GM18517 (cell line): ENCODE results near the gene TMEM201.
"Not testable (repeated sequence)": the region's sequence is repeated elsewhere in the genome, so short reads cannot be mapped to it uniquely, and the experiment has no call there.

Source experiments
- ATAC-seq: cut with Tn5 transposase; IDR thresholded peaks from one replicate; pipeline ENCODE4 v1.9.1; 2021; ENCODE audit warnings: mild to moderate bottlenecking, moderate library complexity; ENCODE audit not compliant: unreplicated experiment

TMEM201 gene

DNA sequence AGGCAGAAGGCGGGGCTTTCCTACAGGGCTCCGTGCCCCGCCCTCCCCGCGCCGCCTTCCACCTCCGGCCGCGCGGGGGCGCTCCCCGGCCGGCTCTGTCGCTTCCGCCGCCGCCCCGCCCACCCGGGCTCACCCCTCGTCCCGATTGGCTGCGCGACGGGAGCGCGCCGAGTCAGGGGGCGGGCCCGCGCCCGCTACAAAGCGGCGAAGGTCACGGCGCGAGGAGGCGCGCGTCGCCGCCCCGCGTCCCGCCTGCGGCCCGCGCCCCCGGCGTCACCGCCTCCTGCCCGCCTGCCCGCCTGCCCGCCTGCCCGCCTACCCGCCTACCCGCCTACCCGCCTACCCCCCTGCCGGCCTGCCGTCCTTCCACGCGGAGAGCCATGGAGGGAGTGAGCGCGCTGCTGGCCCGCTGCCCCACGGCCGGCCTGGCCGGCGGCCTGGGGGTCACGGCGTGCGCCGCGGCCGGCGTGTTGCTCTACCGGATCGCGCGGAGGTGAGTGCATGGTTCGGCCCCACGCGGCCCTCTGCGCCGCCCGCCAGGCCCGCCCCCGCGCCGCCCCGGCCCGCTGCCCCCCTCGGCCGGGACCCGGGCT lies at the start of gene TMEM201:
Gene TMEM201, plus strand, starts transcription at position 361 of the 593 bp plus-strand sequence. Its CDS starts 20 bp downstream, at position 381.
- ATAC-seq, result peak; percentile 58

- peak; percentile 90 for ATAC-seq
Observed at GRCh38 chr1:9539165-9539828, 49.4 kb upstream of the TMEM201 start, which contains the start of gene SLC25A33. TSS of gene SLC25A33 (plus strand) at chr1:9539465. CDS start at chr1:9539692, 227 bp downstream.

GRCh38 chr1:9539829-9540550 lies 48.7 kb upstream of the TMEM201 start:
- peak; percentile 41 for ATAC-seq

DNA sequence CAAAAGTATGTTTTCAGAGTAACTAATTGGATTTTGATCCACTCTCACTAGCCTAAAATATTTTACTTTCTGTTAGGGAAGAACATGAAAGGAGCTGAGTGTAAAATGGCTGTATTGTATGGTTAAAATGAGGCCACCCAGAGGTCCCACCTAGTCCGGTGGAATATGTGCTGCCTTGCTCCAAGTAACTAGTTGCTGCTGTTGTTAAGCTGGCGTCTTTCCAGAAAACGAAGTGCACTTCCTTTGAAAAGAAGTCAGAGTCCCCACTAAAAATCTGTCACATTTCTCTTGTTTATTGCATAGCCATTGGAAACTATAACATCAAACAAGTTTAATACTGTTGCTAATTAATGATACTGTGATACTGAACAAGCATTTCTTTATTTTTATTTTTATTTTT lies 46.3 kb upstream of the TMEM201 start:
- no peak for ATAC-seq

DNA sequence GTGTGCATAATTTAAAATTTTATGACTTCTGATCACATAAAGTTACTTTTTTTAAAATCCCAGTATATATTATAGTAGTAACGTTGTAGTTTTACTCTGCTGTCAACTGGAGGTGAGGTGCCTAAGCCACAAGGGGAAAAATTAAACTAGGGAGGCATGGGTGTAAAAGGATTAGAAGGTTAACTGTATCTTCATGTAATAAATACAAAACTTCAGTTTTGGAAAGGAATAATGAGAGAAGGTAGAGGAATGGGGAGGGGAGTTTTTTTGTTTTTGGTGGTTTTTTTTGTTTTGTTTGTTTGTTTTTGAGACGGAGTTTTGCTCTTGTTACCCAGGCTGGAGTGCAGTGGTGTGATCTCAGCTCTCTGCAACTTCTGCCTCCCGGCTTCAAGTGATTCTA lies 43.8 kb upstream of the TMEM201 start:
- ATAC-seq, result no peak

DNA sequence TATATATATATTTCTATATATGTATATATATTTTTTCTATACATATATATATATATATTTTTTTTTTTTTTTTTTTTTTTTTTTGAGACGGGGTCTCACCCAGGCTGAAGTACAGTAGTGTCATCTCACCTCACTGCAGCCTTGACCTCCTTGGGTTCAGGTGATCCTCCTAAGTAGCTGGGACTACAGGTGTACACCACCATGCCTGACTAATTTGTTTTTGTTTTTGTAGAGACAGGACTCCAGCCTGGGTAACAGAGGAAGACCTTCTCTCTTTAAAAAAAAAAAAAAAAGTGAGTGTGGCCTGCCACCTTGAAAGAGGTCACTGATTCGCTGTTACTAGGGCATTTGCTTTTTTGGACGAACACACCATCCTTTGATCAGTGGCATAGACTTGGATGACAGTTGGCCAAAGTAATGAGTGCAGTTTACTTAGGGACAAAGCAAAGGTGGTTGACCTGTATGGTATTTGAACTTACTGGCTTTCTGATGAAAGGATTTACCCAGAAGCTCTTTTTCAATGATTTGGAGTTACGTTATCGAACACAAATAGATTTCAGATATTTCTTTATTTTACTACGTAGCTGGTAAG lies 38.7 kb upstream of the TMEM201 start:
- ATAC-seq, result no peak

DNA sequence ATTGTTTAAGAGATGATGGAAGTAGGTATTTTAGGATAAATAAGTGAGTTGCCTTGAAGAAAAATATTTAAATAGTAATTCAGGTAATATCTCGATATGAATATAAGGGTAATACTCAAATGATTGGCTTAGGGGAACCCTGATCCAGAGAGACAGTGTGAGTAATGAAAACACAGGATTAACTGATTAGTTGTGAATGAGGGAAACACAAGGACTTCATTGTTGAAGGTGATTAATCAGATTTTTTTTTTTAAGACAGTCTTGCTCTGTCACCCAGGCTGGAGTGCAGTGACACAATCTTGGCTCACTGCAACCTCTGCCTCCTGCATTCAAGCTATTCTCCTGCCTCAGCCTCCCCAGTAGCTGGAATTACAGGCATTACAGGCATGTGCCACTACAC lies 36.7 kb upstream of the TMEM201 start:
- no peak for ATAC-seq

DNA sequence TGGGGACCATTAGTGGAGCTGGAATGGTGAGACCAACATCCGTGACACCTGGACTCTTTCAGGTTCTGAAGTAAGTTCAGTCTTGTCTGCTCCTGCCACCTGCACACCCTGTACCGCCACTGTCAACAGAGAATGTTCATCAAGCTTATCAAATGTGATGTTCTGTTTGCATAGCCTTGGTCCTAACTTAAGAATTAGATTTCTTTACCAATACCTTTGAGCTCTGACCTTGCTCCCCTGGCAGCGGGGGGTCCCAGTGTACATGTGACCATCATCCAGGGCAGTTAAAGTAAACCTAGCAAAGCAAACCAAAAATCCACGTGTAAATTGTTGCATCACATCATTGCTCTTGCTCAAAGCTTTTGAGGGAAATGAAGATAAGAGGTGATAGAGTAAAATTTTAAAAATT lies 35.0 kb upstream of the TMEM201 start:
- ATAC-seq, result no peak

DNA sequence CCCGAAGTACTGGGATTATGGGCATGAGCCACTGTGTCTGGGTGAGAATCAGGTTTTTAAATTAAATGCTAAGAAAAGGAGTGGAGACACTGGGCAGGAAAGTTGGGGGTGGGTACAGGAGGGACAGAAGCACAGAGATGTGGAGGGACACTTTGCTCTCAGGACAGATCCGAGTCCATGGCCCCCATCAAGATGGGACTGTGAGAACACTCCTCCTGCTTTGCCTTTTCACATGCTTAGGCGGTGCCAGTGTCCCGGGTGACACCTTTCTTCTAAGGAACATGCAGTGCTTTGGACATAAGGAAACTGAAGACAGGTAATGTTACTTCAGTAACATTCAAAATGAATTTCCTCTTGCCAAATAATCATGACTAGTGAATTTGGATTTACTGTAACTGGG lies 32.8 kb upstream of the TMEM201 start:
- no peak for ATAC-seq

DNA sequence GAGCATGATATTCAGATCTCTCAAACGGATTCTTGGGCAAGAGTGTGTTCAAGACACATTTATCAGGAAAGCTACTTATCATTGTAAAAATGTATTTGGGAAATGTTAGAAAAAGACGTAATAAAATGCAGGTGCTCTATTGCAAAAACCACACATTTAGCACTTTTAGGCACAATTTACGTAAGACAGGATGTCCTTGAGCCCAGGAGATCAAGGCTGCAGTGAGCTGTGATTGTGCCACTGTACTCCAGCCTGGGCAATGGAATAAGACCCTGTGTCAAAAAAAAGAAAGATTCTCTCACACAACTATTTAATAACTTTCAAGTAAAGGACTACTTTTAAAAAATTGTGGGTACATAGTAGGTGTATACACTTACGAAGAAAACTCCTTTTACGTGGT lies 31.1 kb upstream of the TMEM201 start:
- no peak for ATAC-seq

GRCh38 chr1:9558271-9558945 lies 30.3 kb upstream of the TMEM201 start:
- no peak for ATAC-seq

- ATAC-seq, result no peak
Observed at GRCh38 chr1:9558946-9559545, 29.7 kb upstream of the TMEM201 start.

DNA sequence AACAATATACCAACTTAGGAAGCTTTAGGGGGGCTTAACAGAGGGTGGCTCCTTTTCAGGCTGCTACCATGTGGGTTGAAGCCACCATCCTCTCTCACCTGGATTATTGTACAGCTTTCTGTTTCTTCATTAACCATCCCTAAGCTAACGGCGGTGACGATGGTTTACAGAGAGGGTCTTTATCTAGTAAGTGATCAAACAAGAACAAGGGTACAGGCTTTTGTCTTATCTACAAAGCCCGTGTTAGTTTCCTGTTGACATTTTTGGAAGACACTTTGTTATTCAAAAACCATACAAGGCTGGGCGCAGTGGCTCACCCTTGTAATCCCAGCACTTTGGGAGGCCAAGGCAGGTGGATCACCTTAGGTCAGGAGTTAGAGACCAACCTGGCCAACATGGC lies 29.0 kb upstream of the TMEM201 start:
- no peak for ATAC-seq

- not testable (repeated sequence) for ATAC-seq
Observed at GRCh38 chr1:9560090-9560489, 28.6 kb upstream of the TMEM201 start.

DNA sequence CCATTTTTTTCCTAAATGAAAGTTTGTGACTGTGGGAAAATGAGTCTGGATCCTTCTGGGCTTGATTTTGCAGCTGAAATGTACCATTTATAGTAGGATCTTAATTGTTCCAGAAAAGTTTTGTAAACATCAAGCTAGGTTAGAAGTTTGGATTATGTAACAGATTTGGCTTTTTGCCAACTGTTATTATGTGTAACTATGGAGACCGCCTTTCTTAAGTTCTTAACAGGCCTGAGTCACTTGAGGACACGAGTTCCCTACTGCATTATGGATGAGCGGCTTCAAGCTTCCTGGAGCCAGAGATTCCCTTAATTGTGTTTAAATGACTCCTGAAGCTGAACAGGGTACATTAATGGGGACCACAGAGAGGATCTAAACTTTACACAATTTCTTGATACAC lies 27.3 kb upstream of the TMEM201 start:
- no peak for ATAC-seq

GRCh38 chr1:9569267-9569666 lies 19.4 kb upstream of the TMEM201 start:
- ATAC-seq, result no peak

GRCh38 chr1:9570886-9571529 lies 17.7 kb upstream of the TMEM201 start:
- ATAC-seq, result not testable (repeated sequence)

GRCh38 chr1:9573723-9574122 lies 15.0 kb upstream of the TMEM201 start:
- ATAC-seq, result no peak

DNA sequence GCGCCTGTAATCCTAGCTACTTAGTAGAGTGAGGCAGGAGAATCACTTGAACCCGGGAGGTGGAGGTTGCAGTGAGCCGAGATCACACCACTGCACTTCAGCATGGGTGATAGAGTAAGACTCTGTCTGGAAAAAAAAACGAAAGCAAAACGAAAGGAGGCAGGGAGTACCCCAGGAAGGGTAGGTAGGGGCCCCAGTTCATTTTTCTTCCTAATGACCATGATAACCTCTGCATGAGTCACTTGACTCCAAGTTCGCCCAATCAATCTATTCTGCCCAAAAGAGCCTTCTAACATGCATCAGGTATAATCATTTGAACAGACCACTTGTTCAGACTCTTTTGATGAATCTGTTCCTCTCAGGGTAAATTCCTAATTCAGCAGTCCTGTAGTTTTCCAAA lies 13.2 kb upstream of the TMEM201 start:
- no peak for ATAC-seq

DNA sequence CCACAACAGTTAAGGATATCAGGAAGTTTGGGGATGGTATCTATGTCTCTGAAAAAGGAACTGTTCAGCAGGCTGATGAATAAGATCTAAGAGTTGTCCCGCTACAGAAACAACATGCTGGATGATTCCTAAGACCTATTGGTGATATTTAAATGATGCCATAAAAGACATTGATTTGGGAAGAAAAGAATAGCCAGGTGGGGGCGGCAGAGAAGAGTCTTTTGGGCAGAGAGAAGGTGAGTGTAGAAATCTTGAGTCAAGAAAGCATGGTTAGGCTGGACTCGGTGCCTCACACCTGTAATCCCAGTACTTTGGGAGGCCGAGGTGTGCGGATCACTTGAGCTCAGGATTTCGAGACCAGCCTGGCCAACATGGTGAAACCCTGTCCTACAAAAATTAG lies 11.8 kb upstream of the TMEM201 start:
- no peak for ATAC-seq
